MCF 10A (cell line): ENCODE measurements around the gene PPHLN1. TPM values are rescaled to one million over a fixed set of nuclear protein-coding genes. Genes with fewer than 3 reads are reported as not detected.

Experiments
- BruUV-seq: library from RNA; stranded (reverse); fragments of 400-500 nt; replicated peaks from 2 replicates; lab custom pipeline; 2021; lab: Mats Ljungman, UMichigan
- CTCF ChIA-PET: fragments of 300-600 bp; sonication (Branson Sonifier 250); formaldehyde crosslinking; extraction: SDS; loops from one replicate; lab custom pipeline; 2021; ENCODE audit warnings: antibody characterized with exemption, inconsistent platforms; lab: Yijun Ruan, JAX
- POLR2A ChIA-PET: fragments of 300-600, 350-650 bp; sonication (Branson Sonifier 250); formaldehyde crosslinking; extraction: SDS; loops from one replicate; lab custom pipeline; 2020; ENCODE audit warnings: antibody characterized with exemption, inconsistent platforms; lab: Yijun Ruan, JAX
- DNase-seq: peaks from one replicate; pipeline ENCODE4 v3.0.0-alpha.2; 2018; ENCODE audit not compliant: unreplicated experiment
- H3K27ac Mint-ChIP-seq: one replicate; pipeline ENCODE4 v1.8.0; 2022; ENCODE audit warnings: mild to moderate bottlenecking, low read depth, mixed read lengths; ENCODE audit not compliant: unreplicated experiment
- H3K27me3 Mint-ChIP-seq: one replicate; pipeline ENCODE4 v1.8.0; 2022; ENCODE audit warnings: mixed read lengths; ENCODE audit not compliant: insufficient read depth, unreplicated experiment
- H3K36me3 Mint-ChIP-seq: one replicate; pipeline ENCODE4 v1.8.0; 2022; ENCODE audit warnings: mild to moderate bottlenecking, moderate library complexity, mixed read lengths; ENCODE audit not compliant: insufficient read depth, unreplicated experiment
- H3K4me1 Mint-ChIP-seq: one replicate; pipeline ENCODE4 v1.8.0; 2022; ENCODE audit warnings: mixed read lengths; ENCODE audit not compliant: insufficient read depth, unreplicated experiment
- H3K4me3 Mint-ChIP-seq: one replicate; pipeline ENCODE4 v1.8.0; 2022; ENCODE audit warnings: mild to moderate bottlenecking, moderate library complexity, mixed read lengths; ENCODE audit not compliant: unreplicated experiment
- H3K9me3 Mint-ChIP-seq: one replicate; pipeline ENCODE4 v1.8.0; 2022; ENCODE audit warnings: mixed read lengths; ENCODE audit not compliant: unreplicated experiment
- CTCF ChIP-seq: fragments of 200-600 bp; IDR thresholded peaks from one replicate; pipeline ENCODE4 v1.8.0; 2022; ENCODE audit warnings: antibody characterized with exemption, mild to moderate bottlenecking; ENCODE audit not compliant: unreplicated experiment
- intact Hi-C: fragments of 100-400 bp; cut with micrococcal nuclease; formaldehyde crosslinking; loops from 2 replicates; pipeline ENCODE4 v1.14.1; 2022
- total RNA-seq: library from RNA; stranded (reverse); gene quantifications from 2 replicates; pipeline ENCODE4 v1.2.3, GENCODE V29; 2022

The PPHLN1 gene
- total RNA-seq, 1 experiment from 2014 or later, result 54.5 TPM

DNA sequence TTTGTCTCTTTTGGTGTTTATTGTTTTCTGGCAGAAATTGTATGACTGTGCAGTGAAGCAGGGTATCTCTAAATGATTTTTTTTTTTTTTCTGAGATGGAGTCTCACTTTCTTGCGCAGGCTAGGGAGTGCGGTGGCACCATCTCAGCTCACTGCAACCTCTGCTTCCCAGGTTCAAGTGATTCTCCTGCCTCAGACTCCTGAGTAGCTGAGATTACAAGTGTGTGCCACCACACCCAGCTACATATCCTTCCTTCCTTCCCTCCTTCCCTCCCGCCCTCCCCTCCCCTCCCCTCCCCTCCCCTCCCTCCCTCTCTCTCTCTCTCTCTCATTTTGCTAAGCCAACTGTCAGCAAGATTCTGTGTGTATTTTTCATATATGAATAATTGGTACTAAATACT, 94.4 kb downstream of the PPHLN1 start:
- DNase-seq, result no peak
- CTCF ChIA-PET, result interaction anchor here (0.6 kb wide), 1 partner anchor 1703 kb away, joined by 3 read pairs; no protein-coding TSS in a partner anchor
- no peaks in the 10 kb centered on the region for H3K27me3 Mint-ChIP-seq
- no TSS peak for BruUV-seq
- H3K27ac Mint-ChIP-seq, result no peak overlapping the region
- no peak overlapping the region for H3K4me3 Mint-ChIP-seq
- peaks cover 13% of the 10 kb centered on the region for H3K36me3 Mint-ChIP-seq
- no peak for TF ChIP-seq CTCF
- intact Hi-C loops, result no loop called here
- peaks cover 9% of the 10 kb centered on the region for H3K4me1 Mint-ChIP-seq
- H3K9me3 Mint-ChIP-seq, result no peaks in the 10 kb centered on the region
- POLR2A ChIA-PET, result interaction anchor here (0.7 to 0.8 kb wide), 2 partner anchors 9 to 1052 kb away, joined by 3 to 4 read pairs; no protein-coding TSS in a partner anchor

DNA sequence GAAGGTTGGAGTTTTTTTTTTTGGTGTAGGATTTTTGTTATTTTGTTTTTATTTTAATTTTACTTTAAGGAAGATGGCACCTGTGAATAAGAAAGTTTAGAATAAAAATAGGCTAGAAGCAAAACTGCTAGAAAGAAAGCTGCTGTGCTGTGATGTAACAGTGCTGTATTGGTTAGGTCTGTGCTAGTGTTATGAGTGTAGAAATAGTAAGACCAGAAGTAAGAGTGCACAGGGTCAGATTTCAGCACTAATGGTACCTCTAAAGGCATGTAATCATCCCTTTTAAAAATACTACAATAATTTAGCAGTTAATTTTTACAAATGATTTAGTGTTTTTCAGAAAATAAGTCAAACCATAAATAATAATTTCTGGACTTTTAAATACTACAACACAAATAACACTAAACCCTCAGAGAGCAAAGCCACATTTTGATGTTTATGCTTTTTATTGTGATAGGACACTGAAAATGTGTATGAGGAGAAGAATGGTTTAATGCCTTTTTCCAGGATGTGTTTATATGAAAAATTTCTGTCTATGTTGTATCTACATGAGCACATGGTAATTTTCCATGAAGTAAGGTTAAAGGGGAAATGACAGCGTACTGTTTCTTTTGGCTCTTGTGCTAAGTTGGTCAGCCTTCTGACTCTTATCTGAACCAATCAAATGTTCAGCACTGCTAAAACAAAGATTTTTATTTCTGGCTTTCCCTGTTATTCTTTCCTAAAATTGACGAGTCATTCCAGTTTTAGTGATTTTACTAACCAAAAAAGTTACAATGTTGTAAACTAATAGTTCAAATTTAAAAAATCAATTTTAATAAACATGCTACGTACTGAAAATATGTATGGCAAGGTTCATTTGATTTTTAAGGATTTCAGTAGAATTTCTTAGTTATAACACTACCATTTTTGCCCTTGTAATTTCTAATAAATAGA, 96.1 kb downstream of the PPHLN1 start:
- ChIA-PET CTCF (interaction anchor here (0.7 kb wide), 1 partner anchor 77 kb away, joined by 3 read pairs; no protein-coding TSS in a partner anchor), POLR2A (interaction anchor here (0.9 kb wide), 1 partner anchor 22 kb away, joined by 3 read pairs; no protein-coding TSS in a partner anchor)
- H3K27ac Mint-ChIP-seq, result no peak overlapping the region

GRCh38 chr12:42422785-42423184, 96.8 kb downstream of the PPHLN1 start:
- Mint-ChIP-seq H3K9me3 (no peaks in the 10 kb centered on the region), H3K4me1 (peaks cover 22% of the 10 kb centered on the region), H3K27me3 (no peaks in the 10 kb centered on the region), H3K27ac (no peak overlapping the region), H3K36me3 (peaks cover 6% of the 10 kb centered on the region), H3K4me3 (no peak overlapping the region)
- intact Hi-C loops, result no loop called here
- ChIA-PET CTCF (interaction anchor here (0.6 kb wide), 1 partner anchor 884 kb away, joined by 3 read pairs; no protein-coding TSS in a partner anchor), POLR2A (no interaction called here)
- BruUV-seq, result no TSS peak
- DNase-seq, result no peak
- TF ChIP-seq CTCF, result no peak

More for the DNA sequence above, 96.1 kb downstream of the PPHLN1 start:
- H3K9me3 Mint-ChIP-seq, result no peaks in the 10 kb centered on the region
- H3K36me3 Mint-ChIP-seq, result peaks cover 6% of the 10 kb centered on the region
- intact Hi-C loops, result no loop called here
- peak; percentile 49 for DNase-seq
- no peak for TF ChIP-seq CTCF
- no peaks in the 10 kb centered on the region for H3K27me3 Mint-ChIP-seq
- H3K4me3 Mint-ChIP-seq, result no peak overlapping the region
- BruUV-seq, result no TSS peak
- peaks cover 17% of the 10 kb centered on the region for H3K4me1 Mint-ChIP-seq

DNA sequence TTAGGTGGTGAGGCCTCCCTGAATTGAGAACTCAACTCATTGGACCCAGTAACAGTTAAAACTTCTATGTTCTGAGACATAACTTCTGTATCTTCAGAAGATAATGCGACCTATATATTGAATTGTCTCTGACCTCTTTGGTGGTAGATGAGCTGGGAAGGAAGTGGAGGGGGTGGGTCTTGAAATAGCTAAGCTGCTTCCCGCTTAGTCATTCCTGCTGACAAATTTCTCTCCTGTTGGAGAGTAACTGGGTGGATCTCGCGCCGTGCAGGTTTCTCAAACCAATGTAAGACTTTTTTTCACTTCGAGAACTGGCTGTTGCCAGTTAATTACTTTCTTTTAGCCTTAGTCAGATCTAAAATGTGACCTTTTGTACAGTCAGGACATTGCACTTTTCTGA, 100.8 kb downstream of the PPHLN1 start:
- Mint-ChIP-seq H3K27me3 (no peaks in the 10 kb centered on the region), H3K4me1 (peaks cover 18% of the 10 kb centered on the region), H3K27ac (peak overlapping the region; percentile 84), H3K9me3 (no peaks in the 10 kb centered on the region), H3K4me3 (no peak overlapping the region), H3K36me3 (peaks cover 18% of the 10 kb centered on the region)
- intact Hi-C loops, result no loop called here
- DNase-seq, result peak; percentile 80
- POLR2A ChIA-PET, result interaction anchor here (0.5 to 1.0 kb wide), 6 partner anchors 11 to 1021 kb away, joined by 3 to 5 read pairs (median 3); no protein-coding TSS in a partner anchor
- no peak for TF ChIP-seq CTCF
- BruUV-seq, result no TSS peak
- CTCF ChIA-PET, result interaction anchor here (0.7 kb wide), 1 partner anchor 16 kb away, joined by 3 read pairs; no protein-coding TSS in a partner anchor
